Upper lobe of right lung (tissue), 1 donor: ENCODE results near the gene TMEM94. TPM values are rescaled to one million over a fixed set of nuclear protein-coding genes. Genes with fewer than 3 reads are reported as not detected.
"Not testable (repeated sequence)": the region's sequence is repeated elsewhere in the genome, so short reads cannot be mapped to it uniquely, and the experiment has no call there.

ENCODE experiments used
- ATAC-seq: fragments of 200-7000 bp; cut with Tn5 transposase; one replicate; pipeline ENCODE4 v1.9.1; 2020; ENCODE audit warnings: mild to moderate bottlenecking, moderate library complexity
- DNase-seq: peaks from one replicate; pipeline ENCODE4 v3.0.0-alpha.2; 2020
- H3K27ac ChIP-seq: fragments of 200-600 bp; one replicate; pipeline ENCODE4 v1.8.0; 2022
- H3K27me3 ChIP-seq: fragments of 200-600 bp; one replicate; pipeline ENCODE4 v1.8.0; 2022; ENCODE audit warnings: mild to moderate bottlenecking
- H3K36me3 ChIP-seq: fragments of 200-600 bp; one replicate; pipeline ENCODE4 v1.8.0; 2022
- H3K4me1 ChIP-seq: fragments of 200-600 bp; one replicate; pipeline ENCODE4 v1.8.0; 2022
- H3K4me3 ChIP-seq: fragments of 200-600 bp; one replicate; pipeline ENCODE4 v1.8.0; 2022; ENCODE audit warnings: mild to moderate bottlenecking
- H3K9me3 ChIP-seq: fragments of 200-600 bp; one replicate; pipeline ENCODE4 v1.8.0; 2022
- CTCF ChIP-seq: fragments of 200-600 bp; IDR thresholded peaks from one replicate; pipeline ENCODE4 v1.8.0; 2022; ENCODE audit warnings: antibody characterized with exemption
- intact Hi-C: fragments of 100-400 bp; cut with DNase I; formaldehyde crosslinking; loops from one replicate; pipeline ENCODE4 v1.11.0; 2022
- total RNA-seq: library from RNA; stranded (reverse); fragmentation: NEBNext Ultra II Directional; extraction: Animal tissue kit (Norgen Biotek cat#: 25700); gene quantifications from one replicate; pipeline ENCODE4 v1.2.1, GENCODE V29; 2021
- donor health status: DM: no; HTN: yes; CAD: no; lungs with severe emphysema.

Gene TMEM94
- total RNA-seq, 1 donor from 2014 or later = 79.1 TPM

- no peaks in the 10 kb centered on the region for H3K27me3 ChIP-seq
- no peak for TF ChIP-seq CTCF
- no peaks in the 10 kb centered on the region for H3K36me3 ChIP-seq
- peaks cover 16% of the 10 kb centered on the region for H3K4me1 ChIP-seq
- ATAC-seq (no peak), DNase-seq (no peak)
- no peaks in the 10 kb centered on the region for H3K9me3 ChIP-seq
- no peak overlapping the region for H3K4me3 ChIP-seq
- intact Hi-C loops = no loop called here
- no peak overlapping the region for H3K27ac ChIP-seq
These were observed 14.0 kb upstream of the TMEM94 start for GRCh38 chr17:75442168-75443103.

GRCh38 chr17:75445296-75445695, 11.1 kb upstream of the TMEM94 start:
- intact Hi-C loops = no loop called here
- ATAC-seq = no peak
- no peak for DNase-seq
- no peak for TF ChIP-seq CTCF
- Histone ChIP-seq H3K27ac (no peak overlapping the region), H3K9me3 (no peaks in the 10 kb centered on the region), H3K36me3 (no peaks in the 10 kb centered on the region), H3K4me3 (no peak overlapping the region), H3K27me3 (no peaks in the 10 kb centered on the region), H3K4me1 (peaks cover 16% of the 10 kb centered on the region)

GRCh38 chr17:75445896-75446295, 10.5 kb upstream of the TMEM94 start:
- H3K9me3 ChIP-seq, H3K27me3 ChIP-seq, H3K36me3 ChIP-seq, H3K27ac ChIP-seq, intact Hi-C loops, H3K4me3 ChIP-seq, DNase-seq, ATAC-seq: not testable (repeated sequence)
- H3K4me1 ChIP-seq = peaks cover 13% of the 10 kb centered on the region

- DNase-seq (no peak), ATAC-seq (no peak)
- no peak overlapping the region for H3K4me3 ChIP-seq
- TF ChIP-seq CTCF = no peak
- H3K27ac ChIP-seq = no peak overlapping the region
- no peaks in the 10 kb centered on the region for H3K27me3 ChIP-seq
- H3K9me3 ChIP-seq = no peaks in the 10 kb centered on the region
- intact Hi-C loops = no loop called here
- H3K36me3 ChIP-seq = no peaks in the 10 kb centered on the region
- H3K4me1 ChIP-seq = no peaks in the 10 kb centered on the region
These were observed 8.2 kb upstream of the TMEM94 start for GRCh38 chr17:75447951-75448856.

GRCh38 chr17:75450270-75450669, 6.2 kb upstream of the TMEM94 start:
- DNase-seq (no peak), ATAC-seq (no peak)
- TF ChIP-seq CTCF = no peak
- H3K27me3 ChIP-seq = no peaks in the 10 kb centered on the region
- H3K36me3 ChIP-seq = no peaks in the 10 kb centered on the region
- intact Hi-C loops = no loop called here
- no peaks in the 10 kb centered on the region for H3K4me1 ChIP-seq
- no peak overlapping the region for H3K27ac ChIP-seq
- H3K4me3 ChIP-seq = no peak overlapping the region
- no peaks in the 10 kb centered on the region for H3K9me3 ChIP-seq

- H3K36me3 ChIP-seq = no peaks in the 10 kb centered on the region
- TF ChIP-seq CTCF = no peak
- H3K4me1 ChIP-seq = peaks cover 16% of the 10 kb centered on the region
- intact Hi-C loops = no loop called here
- DNase-seq (no peak), ATAC-seq (no peak)
- no peak overlapping the region for H3K27ac ChIP-seq
- H3K9me3 ChIP-seq = no peaks in the 10 kb centered on the region
- H3K27me3 ChIP-seq = no peaks in the 10 kb centered on the region
- no peak overlapping the region for H3K4me3 ChIP-seq
These were observed 2.2 kb upstream of the TMEM94 start for GRCh38 chr17:75454193-75454592.

- H3K27ac ChIP-seq, intact Hi-C loops, H3K27me3 ChIP-seq, H3K36me3 ChIP-seq, ATAC-seq, DNase-seq, H3K4me3 ChIP-seq, H3K9me3 ChIP-seq: not testable (repeated sequence)
- H3K4me1 ChIP-seq = peaks cover 18% of the 10 kb centered on the region
These were observed 1.8 kb upstream of the TMEM94 start for GRCh38 chr17:75454672-75455071.
